H1 (cell line): Measurements from ENCODE around the gene ELMO3. TPM values are rescaled to one million over a fixed set of nuclear protein-coding genes. Genes with fewer than 3 reads are reported as not detected.

Source experiments
- ASH2L ChIP-seq: fragments of 200-600, 300-600 bp; sonication (generic); IDR thresholded peaks from one replicate; pipeline ENCODE4 v1.7.1; 2017; ENCODE audit warnings: low read length
- CEBPB ChIP-seq: IDR thresholded peaks from 2 replicates; pipeline ENCODE4 v1.6.1; 2012; ENCODE audit warnings: low read depth, low read length
- CHD7 ChIP-seq: fragments of 300-600 bp; sonication (generic); IDR thresholded peaks from 2 replicates; pipeline ENCODE4 v1.7.1; 2012; ENCODE audit warnings: low read length, moderate library complexity, mild to moderate bottlenecking, inconsistent platforms; ENCODE audit not compliant: insufficient replicate concordance
- EP300 ChIP-seq, 2 experiments: IDR thresholded peaks; 1 replicate in 1 of 2; 2 replicates in 1 of 2; pipeline ENCODE4 v1.6.1; 2011 to 2012; ENCODE audit warnings: low read depth in 2 of 2, low read length in 2 of 2, mild to moderate bottlenecking in 2 of 2, borderline replicate concordance in 1 of 2, inconsistent platforms in 1 of 2, moderate library complexity in 1 of 2
- JUN ChIP-seq: IDR thresholded peaks from 2 replicates; pipeline ENCODE4 v1.6.1; 2011; ENCODE audit warnings: low read depth, mild to moderate bottlenecking, improper control_type of control experiment, low read length
- NANOG ChIP-seq: IDR thresholded peaks from 2 replicates; pipeline ENCODE4 v1.6.1; 2011; ENCODE audit warnings: low read length, low read depth, mild to moderate bottlenecking, inconsistent platforms; ENCODE audit not compliant: insufficient read depth, poor library complexity, severe bottlenecking
- RXRA ChIP-seq: IDR thresholded peaks from 2 replicates; pipeline ENCODE4 v1.6.1; 2011; ENCODE audit warnings: low read depth, mild to moderate bottlenecking, low read length, moderate library complexity; ENCODE audit not compliant: insufficient read depth
- SIN3A ChIP-seq, 2 experiments: IDR thresholded peaks in 1 of 2; conservative IDR thresholded peaks in 1 of 2; 2 replicates each; pipeline ENCODE4 v1.6.1; 2011 to 2012; ENCODE audit warnings: low read length in 2 of 2, improper control_type of control experiment in 1 of 2, low read depth in 1 of 2, mild to moderate bottlenecking in 1 of 2
- SP1 ChIP-seq: IDR thresholded peaks from 2 replicates; pipeline ENCODE4 v1.6.1; 2011; ENCODE audit warnings: low read depth, low read length
- polyA plus RNA-seq, 7 experiments: library from polyadenylated mRNA; depleted of rRNA in 3 of 7; stranded (reverse) in 5 of 7; unstranded in 2 of 7; fragments of >200 nt in 5 of 7; fragments of 200-250 nt in 2 of 7; gene quantifications; 1 replicate in 5 of 7; 2 replicates in 1 of 7; 4 replicates in 1 of 7; pipeline versions ENCODE4 v1.2.1 to v1.2.3, GENCODE V29; 2011 to 2013; ENCODE audit warnings: missing spikeins in 2 of 7, mixed read lengths in 2 of 7
- total RNA-seq: library from RNA; stranded (reverse); fragmentation: NEBNext Ultra II Directional; extraction: Animal tissue kit (Norgen Biotek cat#: 25700); gene quantifications from 2 replicates; pipeline ENCODE4 v1.2.1, GENCODE V29; 2021

ELMO3 gene
- total and polyA plus RNA-seq, 2 of the 8 experiments (the other 6 are each of a cell fraction or from before 2014, with no cell fraction given): 9.6 to 10.9 TPM

DNA sequence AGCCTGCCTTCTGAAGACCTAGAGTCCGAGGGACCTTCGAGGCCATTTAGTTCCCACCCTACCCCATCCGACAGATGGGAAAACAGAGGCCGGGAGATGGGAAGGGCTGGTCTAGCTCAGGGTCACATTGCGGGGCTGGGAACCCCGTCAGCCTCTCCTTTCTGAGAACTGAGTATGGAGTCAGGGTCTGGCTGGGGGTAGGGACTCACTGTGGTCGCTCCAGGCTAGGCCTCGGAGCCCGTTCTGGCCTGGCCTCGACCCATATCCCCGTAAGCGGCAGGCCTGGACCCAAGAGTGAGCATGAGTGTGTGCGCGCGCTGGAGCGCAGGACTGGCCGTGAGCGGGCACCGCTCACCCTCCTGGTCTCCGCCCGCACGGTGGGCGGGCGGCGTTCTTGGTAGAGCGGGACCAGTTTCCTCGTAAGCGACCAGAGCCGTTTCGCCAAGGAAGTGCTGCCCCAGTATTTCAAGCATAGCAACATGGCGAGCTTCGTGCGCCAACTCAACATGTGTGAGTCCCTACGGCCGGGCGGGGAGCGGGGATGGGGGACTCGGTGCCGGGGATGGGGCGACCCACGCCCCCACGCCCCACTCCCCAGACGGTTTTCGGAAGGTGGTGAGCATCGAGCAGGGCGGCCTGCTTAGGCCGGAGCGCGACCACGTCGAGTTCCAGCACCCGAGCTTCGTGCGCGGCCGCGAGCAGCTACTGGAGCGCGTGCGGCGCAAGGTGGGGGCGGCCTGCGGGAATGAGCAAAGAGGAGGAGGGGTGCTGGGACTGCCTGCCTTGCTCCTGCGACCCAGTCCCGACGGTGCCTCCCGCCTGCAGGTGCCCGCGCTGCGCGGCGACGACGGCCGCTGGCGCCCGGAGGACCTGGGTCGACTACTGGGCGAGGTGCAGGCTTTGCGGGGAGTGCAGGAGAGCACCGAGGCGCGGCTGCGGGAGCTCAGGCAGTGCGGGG is 33.5 kb upstream of the ELMO3 start (continued):
- no peak for TF ChIP-seq CHD7
- TF ChIP-seq NANOG: no peak
- no peak for TF ChIP-seq SIN3A (conservative IDR thresholded peaks at IDR 0.05 in 1 of 2, IDR thresholded peaks at IDR 0.05 in 1 of 2; ENCODE audit: low read depth in 1 of 2, low read length in 2 of 2)
- TF ChIP-seq JUN: no peak
- TF ChIP-seq EP300 (IDR thresholded peaks at IDR 0.05; ENCODE audit: borderline replicate concordance in 1 of 2, low read depth in 2 of 2, low read length in 2 of 2): no peak
- no peak for TF ChIP-seq CEBPB
- TF ChIP-seq SP1: no peak
- TF ChIP-seq ASH2L: peak; percentile 27
- no peak for TF ChIP-seq RXRA
